COLO829 (cell line): ENCODE results near the gene VSTM2B.
"Not testable (repeated sequence)": the region's sequence is repeated elsewhere in the genome, so short reads cannot be mapped to it uniquely, and the experiment has no call there.

Experiments
- DNase-seq: peaks from one replicate; pipeline ENCODE4 v3.0.0; 2012; ENCODE audit warnings: low spot score

Gene VSTM2B

DNA sequence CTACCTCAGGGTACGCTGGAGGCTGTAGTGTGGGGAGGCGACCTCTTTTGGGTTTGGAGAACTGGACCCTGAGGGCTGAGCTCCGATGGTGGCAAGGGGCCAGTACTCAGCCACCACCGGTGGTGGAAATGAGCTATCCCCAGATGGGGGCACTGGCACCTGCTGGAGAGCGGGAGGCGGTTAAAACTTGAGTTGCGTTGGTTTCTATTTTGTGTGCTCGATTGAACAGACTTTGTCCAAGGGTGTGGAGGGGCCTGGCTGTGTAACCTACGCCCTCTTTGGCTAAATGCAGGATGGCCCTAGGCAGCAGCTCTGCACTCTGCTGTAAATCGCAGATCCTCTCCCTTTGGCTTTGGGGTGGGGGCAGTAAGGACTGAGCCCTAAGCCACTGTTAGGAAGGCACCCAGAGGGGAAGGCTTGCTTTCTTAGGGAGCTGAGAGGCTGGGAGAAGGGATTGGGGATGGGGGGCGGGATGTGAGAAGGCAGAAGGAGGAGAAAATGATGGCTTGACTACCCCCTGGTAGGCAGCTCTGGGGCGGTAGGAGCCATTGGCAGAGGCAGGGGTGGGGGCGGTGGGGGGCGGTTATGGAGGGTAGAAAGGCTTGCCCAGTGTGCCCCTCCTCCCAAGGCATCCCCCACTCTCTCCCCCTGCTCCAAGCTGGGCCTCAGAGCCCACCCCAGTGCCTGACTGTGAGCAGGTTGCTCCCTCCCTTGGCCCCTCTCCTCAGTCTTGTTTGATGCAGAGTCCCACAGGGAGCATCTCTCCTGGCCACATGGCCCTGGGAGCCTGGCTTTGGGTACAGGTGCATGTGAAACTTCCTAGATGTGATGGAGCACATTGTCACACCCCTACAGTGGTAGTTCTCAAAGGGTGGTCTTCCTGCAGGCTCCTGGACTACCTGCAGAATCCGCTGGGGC is 5.0 kb downstream of the VSTM2B start:
- no peak for DNase-seq

GRCh38 chr19:29531458-29532025 is 5.7 kb downstream of the VSTM2B start:
- no peak for DNase-seq

- DNase-seq: no peak
These were observed 6.3 kb downstream of the VSTM2B start for GRCh38 chr19:29532097-29532496.

DNA sequence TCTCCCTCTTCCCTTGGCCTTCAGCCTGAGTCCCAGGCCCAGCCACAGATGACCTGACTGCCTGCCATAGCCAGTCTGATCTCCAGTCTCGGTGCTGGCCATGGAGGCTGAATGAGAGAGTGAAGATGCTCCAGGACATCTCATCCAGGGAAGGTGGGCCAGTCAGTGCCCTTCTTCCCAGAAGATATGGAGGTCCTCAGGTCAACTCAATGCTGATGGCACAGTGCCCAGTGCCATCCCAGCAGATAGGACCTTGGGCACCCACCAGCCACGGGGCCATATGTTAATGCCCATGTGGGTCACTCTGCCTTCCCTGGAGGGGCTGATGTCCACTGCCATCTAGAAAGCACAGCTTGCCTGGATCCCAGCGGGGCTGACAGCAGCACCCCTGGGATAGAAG is 7.2 kb downstream of the VSTM2B start:
- no peak for DNase-seq

- no peak for DNase-seq
These were observed 8.1 kb downstream of the VSTM2B start for GRCh38 chr19:29533578-29534544.

GRCh38 chr19:29535214-29535831 is 9.5 kb downstream of the VSTM2B start:
- DNase-seq: no peak

- DNase-seq: no peak
These were observed 10.3 kb downstream of the VSTM2B start for GRCh38 chr19:29535984-29536508.

DNA sequence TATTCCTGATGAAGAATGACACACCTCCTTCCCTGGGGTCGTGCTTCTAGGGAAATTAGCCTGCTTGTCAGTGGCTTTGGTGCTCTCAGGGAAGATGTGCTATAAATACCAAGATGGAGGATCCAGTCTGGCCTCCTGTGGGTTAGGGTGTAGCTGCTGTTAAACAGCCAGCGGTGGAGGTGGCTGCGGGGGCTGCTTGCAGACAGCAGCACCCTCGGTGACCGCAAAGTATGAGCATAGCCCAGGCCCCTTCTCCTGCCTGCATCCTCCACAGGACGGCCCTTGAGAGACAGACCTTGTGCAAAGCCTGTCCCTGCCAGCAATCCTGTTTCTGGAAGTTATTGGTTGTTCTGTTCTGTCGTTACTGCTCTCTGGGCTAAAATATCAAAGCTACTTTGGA is 11.4 kb downstream of the VSTM2B start:
- DNase-seq: no peak

DNA sequence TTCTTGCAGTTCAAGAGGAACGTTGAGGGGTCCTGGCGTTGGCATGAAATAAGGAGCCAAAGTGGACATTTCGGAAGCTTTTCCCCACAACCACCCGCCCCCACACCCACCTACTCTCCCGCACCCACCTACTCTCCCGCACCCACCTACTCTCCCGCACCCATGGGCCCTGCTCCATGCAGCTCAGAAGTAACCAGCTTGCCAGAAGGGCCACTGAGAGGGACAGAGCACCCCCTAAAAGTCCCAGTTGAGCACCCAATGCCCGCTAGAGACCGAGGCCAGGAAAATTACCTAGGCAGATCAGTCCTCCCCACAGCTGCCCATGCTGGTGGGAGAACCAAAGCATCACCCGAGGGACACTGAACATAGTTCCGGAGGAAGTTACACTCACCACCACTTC is 11.8 kb downstream of the VSTM2B start:
- DNase-seq: no peak

GRCh38 chr19:29538146-29538545 is 12.4 kb downstream of the VSTM2B start:
- no peak for DNase-seq

DNA sequence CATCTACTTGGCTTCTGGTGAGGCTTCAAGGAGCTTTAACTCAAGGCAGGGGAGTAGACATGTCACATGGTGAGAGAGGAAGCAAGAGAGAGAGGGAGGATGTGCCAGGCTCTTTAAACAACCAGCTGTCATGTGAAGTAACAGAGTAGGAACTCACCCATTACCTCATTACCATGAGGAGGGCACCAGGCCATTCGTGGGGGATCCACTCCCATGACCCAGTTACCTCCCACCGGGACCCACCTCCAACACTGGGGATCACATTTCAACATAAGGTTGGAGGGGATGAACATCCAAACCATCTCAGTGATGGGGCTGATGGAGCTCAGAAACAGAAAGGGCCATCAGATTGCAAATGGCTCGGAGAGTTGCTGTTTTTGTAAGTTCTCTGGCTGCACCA is 12.9 kb downstream of the VSTM2B start:
- no peak for DNase-seq

GRCh38 chr19:29539131-29539530 is 13.3 kb downstream of the VSTM2B start:
- no peak for DNase-seq

GRCh38 chr19:29539670-29540069 is 13.9 kb downstream of the VSTM2B start:
- no peak for DNase-seq

DNA sequence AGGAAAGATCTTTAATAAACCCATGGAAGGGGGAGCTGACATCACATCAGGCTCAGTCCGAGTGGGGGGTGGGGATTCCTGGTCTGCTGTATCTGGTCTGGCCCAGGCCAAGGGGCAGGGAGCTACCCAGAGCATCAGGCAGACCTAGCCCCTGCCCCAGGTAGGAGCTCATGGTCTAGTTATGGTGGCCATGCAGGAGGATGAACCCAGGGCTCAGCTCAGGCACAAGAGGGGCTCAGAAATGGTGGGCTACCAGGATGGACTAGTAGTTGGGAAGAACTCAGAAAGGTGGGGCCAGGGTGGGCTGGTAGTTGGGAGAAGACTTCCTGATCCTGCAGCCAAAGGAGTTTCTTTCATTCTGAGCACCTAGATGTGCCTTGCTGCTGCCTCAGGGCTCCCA is 14.3 kb downstream of the VSTM2B start:
- no peak for DNase-seq

GRCh38 chr19:29541473-29542253 is 15.9 kb downstream of the VSTM2B start:
- DNase-seq: no peak

- DNase-seq: no peak
These were observed 16.5 kb downstream of the VSTM2B start for GRCh38 chr19:29542327-29542726.

DNA sequence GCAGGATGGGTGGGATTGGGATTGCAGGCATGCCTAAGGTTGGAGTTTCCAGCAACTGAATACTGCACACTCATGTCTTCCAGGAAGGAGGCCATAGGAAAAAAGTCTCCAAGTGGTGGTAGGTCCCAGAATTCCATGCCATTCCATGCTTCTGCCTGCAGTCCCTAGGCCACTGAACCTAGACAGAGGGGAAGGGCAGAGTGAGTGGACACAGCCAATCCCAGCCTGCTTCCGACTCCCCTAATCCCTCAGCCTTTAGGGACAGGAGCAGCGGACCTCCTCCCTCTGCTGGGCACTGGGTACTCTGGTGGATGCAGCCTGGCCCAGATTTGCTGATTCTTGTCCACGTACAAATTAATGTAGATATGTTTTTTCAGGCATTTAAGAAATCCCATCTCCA is 17.0 kb downstream of the VSTM2B start:
- DNase-seq: no peak

DNA sequence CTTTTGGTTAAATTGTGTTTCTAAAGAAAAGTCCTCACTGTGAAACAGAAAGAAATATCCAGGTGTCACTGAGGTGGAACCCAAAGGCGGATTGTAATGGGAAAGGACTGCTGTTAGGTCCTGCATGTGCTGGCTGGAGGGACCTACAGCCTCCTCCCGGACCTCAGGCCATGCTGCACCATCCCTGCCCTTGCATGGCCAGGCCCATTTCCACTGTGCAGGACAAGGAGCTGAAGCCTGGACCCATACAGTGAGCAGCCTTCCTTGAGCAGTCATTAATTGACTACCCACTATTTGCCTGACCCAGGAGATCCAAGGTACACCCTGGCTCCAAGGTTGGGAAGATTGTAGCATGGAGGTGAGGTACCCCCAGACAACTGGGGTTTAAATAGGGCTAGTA is 17.6 kb downstream of the VSTM2B start:
- no peak for DNase-seq

DNA sequence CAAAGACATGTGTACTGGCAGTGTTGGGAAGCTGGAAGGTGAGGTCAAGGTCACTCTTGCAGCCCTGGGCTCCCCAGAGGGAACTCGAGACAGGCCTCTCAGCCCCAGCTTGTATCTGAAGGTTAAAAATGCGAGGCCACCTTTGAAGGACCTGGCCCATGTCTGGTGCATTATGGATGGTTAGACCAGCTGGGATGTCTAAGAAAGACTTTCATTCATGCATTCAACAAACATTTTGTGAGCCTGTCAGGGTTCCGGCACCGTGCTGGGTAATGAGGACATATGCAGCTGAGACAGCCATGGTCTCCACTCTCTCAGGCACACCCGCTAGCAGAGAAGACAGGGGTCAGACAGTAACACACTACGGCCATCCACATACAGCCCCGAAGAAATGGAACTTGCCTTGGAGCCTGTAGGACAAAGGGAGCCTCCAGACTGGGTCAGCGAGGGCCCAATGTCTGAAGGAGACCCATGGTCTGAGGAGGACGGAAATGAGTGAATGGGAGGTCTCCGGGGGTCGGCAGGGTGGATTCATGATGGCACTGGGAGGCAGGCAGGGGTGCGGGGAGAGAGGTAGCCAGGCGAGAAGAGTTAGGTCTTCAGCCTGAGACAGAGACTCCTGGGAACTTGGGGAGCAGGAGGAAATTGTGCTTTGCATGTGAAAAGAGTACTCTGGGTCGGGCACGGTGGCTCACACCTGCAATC is 19.0 kb downstream of the VSTM2B start:
- DNase-seq: no peak

- not testable (repeated sequence) for DNase-seq
These were observed 19.7 kb downstream of the VSTM2B start for GRCh38 chr19:29545447-29545846.
